AG04449 (cell line): ENCODE measurements around the gene PIEZO2.

Experiments
- CTCF ChIA-PET: fragments of 350-600 bp; formaldehyde crosslinking; extraction: SDS; loops from one replicate; lab custom pipeline; 2021; ENCODE audit warnings: antibody characterized with exemption; lab: Yijun Ruan, JAX
- POLR2A ChIA-PET: fragments of 400-600, 350-600 bp; formaldehyde crosslinking; extraction: SDS; loops from one replicate; lab custom pipeline; 2020; ENCODE audit warnings: antibody characterized with exemption, inconsistent platforms; lab: Yijun Ruan, JAX
- DNase-seq: peaks from one replicate; pipeline ENCODE4 v3.0.0-alpha.2; 2010; ENCODE audit warnings: low read depth, low spot score
- H3K4me3 ChIP-seq: 2 replicates; pipeline ENCODE4 v1.5.1; 2011; ENCODE audit warnings: low read depth, mild to moderate bottlenecking, control low read depth, low read length
- TF ChIP-seq, protein P1 (sequence below): IDR thresholded peaks from one replicate; pipeline ENCODE4 v1.5.1; 2011; ENCODE audit warnings: mild to moderate bottlenecking, moderate library complexity, low read length, control low read depth, inconsistent platforms; ENCODE audit not compliant: insufficient read depth; ENCODE audit errors: missing control alignments

PIEZO2 gene

GRCh38 chr18:11163665-11164064 lies 14.3 kb upstream of the PIEZO2 start:
- no peak for DNase-seq
- ChIA-PET POLR2A (no interaction called here), CTCF (interaction anchor here (0.7 to 2.2 kb wide), 7 partner anchors 9 to 389 kb away, joined by 3 to 17 read pairs (median 3); no protein-coding TSS in a partner anchor)
- TF ChIP-seq, protein P1, sequence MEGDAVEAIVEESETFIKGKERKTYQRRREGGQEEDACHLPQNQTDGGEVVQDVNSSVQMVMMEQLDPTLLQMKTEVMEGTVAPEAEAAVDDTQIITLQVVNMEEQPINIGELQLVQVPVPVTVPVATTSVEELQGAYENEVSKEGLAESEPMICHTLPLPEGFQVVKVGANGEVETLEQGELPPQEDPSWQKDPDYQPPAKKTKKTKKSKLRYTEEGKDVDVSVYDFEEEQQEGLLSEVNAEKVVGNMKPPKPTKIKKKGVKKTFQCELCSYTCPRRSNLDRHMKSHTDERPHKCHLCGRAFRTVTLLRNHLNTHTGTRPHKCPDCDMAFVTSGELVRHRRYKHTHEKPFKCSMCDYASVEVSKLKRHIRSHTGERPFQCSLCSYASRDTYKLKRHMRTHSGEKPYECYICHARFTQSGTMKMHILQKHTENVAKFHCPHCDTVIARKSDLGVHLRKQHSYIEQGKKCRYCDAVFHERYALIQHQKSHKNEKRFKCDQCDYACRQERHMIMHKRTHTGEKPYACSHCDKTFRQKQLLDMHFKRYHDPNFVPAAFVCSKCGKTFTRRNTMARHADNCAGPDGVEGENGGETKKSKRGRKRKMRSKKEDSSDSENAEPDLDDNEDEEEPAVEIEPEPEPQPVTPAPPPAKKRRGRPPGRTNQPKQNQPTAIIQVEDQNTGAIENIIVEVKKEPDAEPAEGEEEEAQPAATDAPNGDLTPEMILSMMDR = peak; percentile 28
- H3K4me3 ChIP-seq = no peak overlapping the region

- H3K4me3 ChIP-seq = no peak overlapping the region
- no peak for DNase-seq
- TF ChIP-seq, protein P1 = no peak
- ChIA-PET CTCF (interaction anchor here (0.7 to 2.2 kb wide), 8 partner anchors 8 to 391 kb away, joined by 3 to 17 read pairs (median 3); no protein-coding TSS in a partner anchor), POLR2A (no interaction called here)
Observed at GRCh38 chr18:11162889-11163288, 13.5 kb upstream of the PIEZO2 start.

GRCh38 chr18:11162462-11162861 lies 13.1 kb upstream of the PIEZO2 start:
- TF ChIP-seq, protein P1 = no peak
- H3K4me3 ChIP-seq = no peak overlapping the region
- ChIA-PET CTCF (interaction anchor here (1.3 to 2.2 kb wide), 3 partner anchors 8 to 391 kb away, joined by 3 to 17 read pairs (median 3); no protein-coding TSS in a partner anchor), POLR2A (no interaction called here)
- no peak for DNase-seq

GRCh38 chr18:11160313-11160712 lies 10.9 kb upstream of the PIEZO2 start:
- no peak for DNase-seq
- CTCF ChIA-PET = interaction anchor here (1.0 to 4.9 kb wide), 3 partner anchors 9 to 359 kb away, joined by 3 to 16 read pairs (median 3); no protein-coding TSS in a partner anchor
- POLR2A ChIA-PET = no interaction called here
- TF ChIP-seq, protein P1 = no peak
- H3K4me3 ChIP-seq = no peak overlapping the region

- CTCF ChIA-PET = interaction anchor here (1.0 to 4.9 kb wide), 3 partner anchors 9 to 359 kb away, joined by 3 to 16 read pairs (median 3); no protein-coding TSS in a partner anchor
- H3K4me3 ChIP-seq = no peak overlapping the region
- no peak for DNase-seq
- POLR2A ChIA-PET = no interaction called here
- TF ChIP-seq, protein P1 = no peak
Observed at GRCh38 chr18:11159844-11160243, 10.5 kb upstream of the PIEZO2 start.

GRCh38 chr18:11156978-11157377 lies 7.6 kb upstream of the PIEZO2 start:
- DNase-seq = no peak
- CTCF ChIA-PET = interaction anchor here (1.4 to 7.3 kb wide), 6 partner anchors 9 to 596 kb away, joined by 3 to 104 read pairs (median 14); no protein-coding TSS in a partner anchor
- H3K4me3 ChIP-seq = no peak overlapping the region
- TF ChIP-seq, protein P1 = no peak
- POLR2A ChIA-PET = no interaction called here
